Measurements from ENCODE around the gene HBG2.

- TF ChIP-seq POLR2A (IDR thresholded peaks at IDR 0.05; ENCODE audit: control extremely low read depth in 1 of 2, low read depth in 2 of 2, low read length in 2 of 2) (no peak), CTCF (IDR thresholded peaks at IDR 0.05; ENCODE audit: control extremely low read depth in 1 of 3, insufficient read depth in 1 of 3, low read depth in 1 of 3, low read length in 3 of 3) (no peak), POU5F1 (IDR thresholded peaks at IDR 0.05; ENCODE audit: low read depth, low read length) (no peak), EP300 (IDR thresholded peaks at IDR 0.05; ENCODE audit: borderline replicate concordance in 1 of 2, low read depth in 2 of 2, low read length in 2 of 2) (no peak), MAFK (IDR thresholded peaks at IDR 0.05; ENCODE audit: low read depth, low read length) (no peak), ATF2 (IDR thresholded peaks at IDR 0.05; ENCODE audit: low read length) (no peak), CEBPB (IDR thresholded peaks at IDR 0.05; ENCODE audit: low read depth, low read length) (no peak)
Measured at GRCh38 chr11:5227681-5228080, 26.9 kb downstream of the HBG2 start.
